ENCODE data around the gene TCEANC2.

DNA sequence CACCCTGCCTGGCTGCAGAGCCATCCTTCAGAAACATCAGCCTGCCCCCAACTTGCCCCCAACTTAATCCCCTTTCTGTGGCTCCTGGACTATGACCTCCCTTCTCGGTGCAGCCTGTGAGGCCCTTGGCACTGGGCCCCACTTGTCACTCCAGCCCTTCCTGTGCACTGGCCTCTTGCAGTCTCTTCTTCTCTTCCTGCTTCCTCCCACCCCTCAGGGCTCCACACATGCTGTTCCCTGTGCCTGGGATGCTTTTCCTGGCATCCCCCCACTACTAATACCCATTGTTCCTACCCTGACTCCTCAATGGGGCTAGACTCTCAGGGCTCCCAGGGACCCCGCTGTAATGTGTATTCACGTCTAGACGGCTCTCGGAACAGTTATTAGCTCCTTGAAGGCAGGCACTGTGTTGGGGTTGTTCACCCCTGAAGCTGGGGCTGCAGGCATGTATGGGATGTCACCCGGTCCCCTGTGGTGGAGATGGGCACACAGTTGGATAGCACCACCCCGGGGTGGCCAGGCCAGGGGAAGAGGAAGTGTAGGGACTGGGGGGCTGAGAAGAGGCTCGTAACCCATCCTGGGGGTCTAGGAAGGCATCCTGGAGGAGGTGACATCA is 39.9 kb upstream of the TCEANC2 start:
- TF ChIP-seq, protein P1, sequence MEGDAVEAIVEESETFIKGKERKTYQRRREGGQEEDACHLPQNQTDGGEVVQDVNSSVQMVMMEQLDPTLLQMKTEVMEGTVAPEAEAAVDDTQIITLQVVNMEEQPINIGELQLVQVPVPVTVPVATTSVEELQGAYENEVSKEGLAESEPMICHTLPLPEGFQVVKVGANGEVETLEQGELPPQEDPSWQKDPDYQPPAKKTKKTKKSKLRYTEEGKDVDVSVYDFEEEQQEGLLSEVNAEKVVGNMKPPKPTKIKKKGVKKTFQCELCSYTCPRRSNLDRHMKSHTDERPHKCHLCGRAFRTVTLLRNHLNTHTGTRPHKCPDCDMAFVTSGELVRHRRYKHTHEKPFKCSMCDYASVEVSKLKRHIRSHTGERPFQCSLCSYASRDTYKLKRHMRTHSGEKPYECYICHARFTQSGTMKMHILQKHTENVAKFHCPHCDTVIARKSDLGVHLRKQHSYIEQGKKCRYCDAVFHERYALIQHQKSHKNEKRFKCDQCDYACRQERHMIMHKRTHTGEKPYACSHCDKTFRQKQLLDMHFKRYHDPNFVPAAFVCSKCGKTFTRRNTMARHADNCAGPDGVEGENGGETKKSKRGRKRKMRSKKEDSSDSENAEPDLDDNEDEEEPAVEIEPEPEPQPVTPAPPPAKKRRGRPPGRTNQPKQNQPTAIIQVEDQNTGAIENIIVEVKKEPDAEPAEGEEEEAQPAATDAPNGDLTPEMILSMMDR (conservative IDR thresholded peaks at IDR 0.05 in 1 of 2, IDR thresholded peaks at IDR 0.05 in 1 of 2; ENCODE audit: low read depth in 1 of 2, low read length in 2 of 2) = no peak
- TF ChIP-seq EZH2 (IDR thresholded peaks at IDR 0.05; ENCODE audit: low read length, missing control alignments) = no peak

Measured in fibroblast of lung (primary cell).